Vagina (tissue), 2 donors: ENCODE measurements around the gene ARHGAP6.

Source experiments
- CTCF ChIP-seq, 3 experiments: fragments of 450-650 bp in 2 of 3; fragments of 200-600 bp in 1 of 3; sonication (generic) in 1 of 3; IDR thresholded peaks; one replicate each; pipeline ENCODE4 v1.5.1; 2017 to 2019; ENCODE audit warnings: antibody characterized with exemption in 3 of 3, mild to moderate bottlenecking in 2 of 3, moderate library complexity in 2 of 3
- POLR2A ChIP-seq, 2 donors: fragments of 450-650 bp; IDR thresholded peaks; one replicate each; pipeline ENCODE4 v1.6.1; 2017; ENCODE audit warnings: antibody characterized with exemption in 2 of 2, mild to moderate bottlenecking in 2 of 2, moderate library complexity in 2 of 2

- TF ChIP-seq CTCF (IDR thresholded peaks at IDR 0.05) = no peak
- TF ChIP-seq POLR2A (IDR thresholded peaks at IDR 0.05) = no peak
These were observed 1.2 kb downstream of the ARHGAP6 start for GRCh38 chrX:11664211-11665167.
